HCT116 (cell line): Measurements from ENCODE around the gene YOD1. TPM values are rescaled to one million over a fixed set of nuclear protein-coding genes. Genes with fewer than 3 reads are reported as not detected.

ENCODE experiments used
- ATAC-seq: fragments of 200-7000 bp; cut with Tn5 transposase; 2 replicates; pipeline ENCODE4 v1.9.1; 2020; ENCODE audit warnings: mild to moderate bottlenecking, moderate library complexity
- BruUV-seq: library from RNA; stranded (reverse); fragments of 400-500 nt; replicated peaks from 2 replicates; lab custom pipeline; 2021; lab: Mats Ljungman, UMichigan
- CTCF ChIA-PET: fragments of 300-600 bp; sonication (Branson Sonifier 250); formaldehyde crosslinking; loops from one replicate; lab custom pipeline; 2021; ENCODE audit warnings: antibody characterized with exemption; lab: Charles Lee
- POLR2A ChIA-PET: fragments of 300-600, 350-600 bp; sonication (Branson Sonifier 250); formaldehyde crosslinking; loops from one replicate; lab custom pipeline; 2021; ENCODE audit warnings: antibody characterized with exemption; lab: Charles Lee
- RAD21 ChIA-PET, 2 experiments: fragments of 300-600 bp; sonication (Branson Sonifier 250); formaldehyde crosslinking; loops; one replicate each; lab custom pipeline; 2023; ENCODE audit warnings: low total read pairs in 2 of 2; ENCODE audit not compliant: uncharacterized antibody in 2 of 2, unreplicated experiment in 2 of 2, low non-redundant PET in 1 of 2; lab: Charles Lee
- DNase-seq: peaks from one replicate; pipeline ENCODE4 v3.0.0-alpha.2; 2010; ENCODE audit warnings: low read depth, low spot score
- H2AFZ ChIP-seq: fragments of 200-600 bp; shearing (Covaris generic), sonication (generic); 2 replicates; pipeline ENCODE4 v1.6.1; 2017; ENCODE audit warnings: low read depth, mixed run types, mixed read lengths, antibody characterized with exemption, low read length; ENCODE audit not compliant: poor library complexity, severe bottlenecking
- H3K27ac ChIP-seq: 2 replicates; pipeline ENCODE4 v1.5.1; 2012; ENCODE audit warnings: low read depth, low read length
- H3K27me3 ChIP-seq: fragments of 200-600 bp; sonication (generic); 2 replicates; pipeline ENCODE4 v1.6.1; 2016; ENCODE audit warnings: mixed run types, low read length, mixed read lengths; ENCODE audit not compliant: insufficient read depth
- H3K36me3 ChIP-seq, 2 experiments: fragments of 200-500 bp in 1 of 2; fragments of 200-600 bp in 1 of 2; sonication (Bioruptor generic) in 1 of 2; sonication (generic) in 1 of 2; 2 replicates each; pipeline versions ENCODE4 v1.5.1 to v1.6.1; 2014 to 2016; ENCODE audit warnings: low read length in 2 of 2, inconsistent platforms in 1 of 2, mixed read lengths in 1 of 2, mixed run types in 1 of 2; ENCODE audit not compliant: insufficient read depth in 2 of 2, control insufficient read depth in 1 of 2
- H3K4me1 ChIP-seq, 2 experiments: fragments of 200-600 bp in 1 of 2; sonication (generic) in 1 of 2; 2 replicates each; pipeline versions ENCODE4 v1.5.1 to v1.6.1; 2012 to 2017; ENCODE audit warnings: low read length in 2 of 2, inconsistent platforms in 1 of 2, mild to moderate bottlenecking in 1 of 2, mixed read lengths in 1 of 2, mixed run types in 1 of 2, moderate library complexity in 1 of 2; ENCODE audit not compliant: insufficient read depth in 2 of 2, control insufficient read depth in 1 of 2
- H3K4me2 ChIP-seq: fragments of 200-600 bp; sonication (generic); 2 replicates; pipeline ENCODE4 v1.6.1; 2017; ENCODE audit warnings: mixed run types, low read length, mixed read lengths
- H3K4me3 ChIP-seq, 2 experiments: fragments of 200-600 bp in 1 of 2; sonication (generic) in 1 of 2; replicated peaks in 1 of 2; 2 replicates each; pipeline ENCODE4 v1.5.1; 2011 to 2016; ENCODE audit warnings: low read length in 2 of 2, control low read depth in 1 of 2, low read depth in 1 of 2, mild to moderate bottlenecking in 1 of 2, mixed read lengths in 1 of 2, mixed run types in 1 of 2
- H3K79me2 ChIP-seq: fragments of 200-600 bp; sonication (generic); 2 replicates; pipeline ENCODE4 v1.6.1; 2017; ENCODE audit warnings: mild to moderate bottlenecking, mixed run types, low read length, moderate library complexity, mixed read lengths; ENCODE audit not compliant: insufficient read depth
- H3K9ac ChIP-seq: fragments of 200-600 bp; sonication (generic); 2 replicates; pipeline ENCODE4 v1.6.1; 2016; ENCODE audit warnings: low read length, mixed read lengths
- H3K9me2 ChIP-seq: fragments of 200-600 bp; sonication (generic), shearing (Covaris generic); 2 replicates; pipeline ENCODE4 v1.6.1; 2017; ENCODE audit warnings: mixed run types, mild to moderate bottlenecking, moderate library complexity; ENCODE audit not compliant: insufficient read depth
- H3K9me3 ChIP-seq, 2 experiments: fragments of 200-500 bp in 1 of 2; fragments of 200-600 bp in 1 of 2; sonication (Bioruptor generic) in 1 of 2; sonication (generic) in 1 of 2; 2 replicates each; pipeline ENCODE4 v1.6.1; 2014 to 2017; ENCODE audit warnings: low read length in 2 of 2, mixed read lengths in 2 of 2, inconsistent platforms in 1 of 2, low read depth in 1 of 2, mild to moderate bottlenecking in 1 of 2, mixed run types in 1 of 2, moderate library complexity in 1 of 2; ENCODE audit not compliant: control insufficient read depth in 1 of 2, insufficient read depth in 1 of 2
- H4K20me1 ChIP-seq: fragments of 200-600 bp; sonication (generic), shearing (Covaris generic); 2 replicates; pipeline ENCODE4 v1.6.1; 2017; ENCODE audit warnings: mixed run types, mild to moderate bottlenecking, moderate library complexity; ENCODE audit not compliant: insufficient read depth
- ATF3 ChIP-seq: IDR thresholded peaks from 2 replicates; pipeline ENCODE4 v1.6.1; 2012
- CEBPB ChIP-seq: IDR thresholded peaks from 2 replicates; pipeline ENCODE4 v1.6.1; 2012; ENCODE audit warnings: low read depth
- EGR1 ChIP-seq: IDR thresholded peaks from 2 replicates; pipeline ENCODE4 v1.6.1; 2012; ENCODE audit warnings: low read depth
- ELF1 ChIP-seq: IDR thresholded peaks from 2 replicates; pipeline ENCODE4 v1.6.1; 2012; ENCODE audit warnings: low read depth, borderline replicate concordance
- EZH2phosphoT487 ChIP-seq: fragments of 200-600 bp; IDR thresholded peaks from 2 replicates; pipeline ENCODE4 v1.6.1; 2018; ENCODE audit warnings: antibody characterized with exemption, borderline replicate concordance
- FOSL1 ChIP-seq: IDR thresholded peaks from 2 replicates; pipeline ENCODE4 v1.6.1; 2012; ENCODE audit warnings: low read depth
- JUND ChIP-seq: IDR thresholded peaks from 2 replicates; pipeline ENCODE4 v1.6.1; 2012
- POLR2AphosphoS5 ChIP-seq: IDR thresholded peaks from 2 replicates; pipeline ENCODE4 v1.6.1; 2011; ENCODE audit warnings: mild to moderate bottlenecking, low read depth, low read length, moderate library complexity
- RAD21 ChIP-seq: IDR thresholded peaks from 2 replicates; pipeline ENCODE4 v1.6.1; 2012; ENCODE audit warnings: low read depth, mild to moderate bottlenecking
- SP1 ChIP-seq: IDR thresholded peaks from 2 replicates; pipeline ENCODE4 v1.6.1; 2012; ENCODE audit warnings: low read depth
- ZFX ChIP-seq: fragments of 450-650 bp; IDR thresholded peaks from 2 replicates; pipeline ENCODE4 v1.6.1; 2017
- intact Hi-C: fragments of 100-400 bp; cut with micrococcal nuclease; formaldehyde crosslinking; loops from 2 replicates; pipeline ENCODE4 v1.10.0; 2022
- total RNA-seq: library from RNA; stranded (reverse); gene quantifications from one replicate; pipeline ENCODE4 v1.2.1, GENCODE V29; 2021; ENCODE audit not compliant: unreplicated experiment
- TF ChIP-seq, protein P1 (sequence below): IDR thresholded peaks from 2 replicates; pipeline ENCODE4 v1.6.1; 2011; ENCODE audit warnings: mild to moderate bottlenecking, low read length, moderate library complexity; ENCODE audit not compliant: insufficient replicate concordance; ENCODE audit errors: extremely low read depth

YOD1 gene
- total RNA-seq, 1 experiment from 2014 or later = 13.6 TPM

DNA sequence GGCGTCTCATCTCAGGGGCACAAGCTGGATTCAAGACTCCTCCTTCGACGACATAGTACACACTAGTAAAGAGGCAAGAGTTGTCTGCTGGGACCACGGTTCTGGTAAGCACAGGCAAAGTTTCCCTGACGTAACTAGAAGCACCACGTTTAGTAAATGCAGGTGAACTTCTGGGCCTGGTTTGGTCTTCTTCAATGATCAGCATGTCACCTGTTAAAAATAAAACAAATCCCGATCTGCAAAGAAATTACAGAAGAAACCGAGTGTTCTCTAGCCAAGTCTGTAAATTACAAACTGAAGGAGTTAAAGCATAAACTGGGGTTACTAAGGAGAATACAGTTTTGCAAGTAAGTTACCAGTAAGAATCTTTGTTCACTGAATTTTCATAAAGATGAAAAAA is 1.5 kb downstream of the YOD1 start:
- BruUV-seq = TSS peak; percentile 32
- DNase-seq (no peak), ATAC-seq (no peak)
- H3K36me3 ChIP-seq = peaks cover 14 to 30% of the 10 kb centered on the region in 2 experiments
- H3K27me3 ChIP-seq = no peaks in the 10 kb centered on the region
- H3K9me2 ChIP-seq = no peaks in the 10 kb centered on the region
- ChIA-PET RAD21 (interaction anchor here in 1 of 2 experiments (0.6 kb wide), 1 partner anchor 244 kb away, joined by 3 read pairs; no protein-coding TSS in a partner anchor), POLR2A (no interaction called here), CTCF (interaction anchor here (1.1 to 1.2 kb wide), 3 partner anchors 9 to 26 kb away, joined by 4 to 8 read pairs (median 5); partner anchors contain the start of gene C1orf116)
- peaks cover 63% of the 10 kb centered on the region for H3K79me2 ChIP-seq
- no peak overlapping the region for H3K27ac ChIP-seq
- TF ChIP-seq ELF1 (no peak), SP1 (no peak), CEBPB (no peak), POLR2AphosphoS5 (no peak), EZH2phosphoT487 (no peak), ATF3 (no peak), EGR1 (no peak), FOSL1 (no peak), ZFX (no peak), RAD21 (no peak), JUND (no peak)
- TF ChIP-seq, protein P1, sequence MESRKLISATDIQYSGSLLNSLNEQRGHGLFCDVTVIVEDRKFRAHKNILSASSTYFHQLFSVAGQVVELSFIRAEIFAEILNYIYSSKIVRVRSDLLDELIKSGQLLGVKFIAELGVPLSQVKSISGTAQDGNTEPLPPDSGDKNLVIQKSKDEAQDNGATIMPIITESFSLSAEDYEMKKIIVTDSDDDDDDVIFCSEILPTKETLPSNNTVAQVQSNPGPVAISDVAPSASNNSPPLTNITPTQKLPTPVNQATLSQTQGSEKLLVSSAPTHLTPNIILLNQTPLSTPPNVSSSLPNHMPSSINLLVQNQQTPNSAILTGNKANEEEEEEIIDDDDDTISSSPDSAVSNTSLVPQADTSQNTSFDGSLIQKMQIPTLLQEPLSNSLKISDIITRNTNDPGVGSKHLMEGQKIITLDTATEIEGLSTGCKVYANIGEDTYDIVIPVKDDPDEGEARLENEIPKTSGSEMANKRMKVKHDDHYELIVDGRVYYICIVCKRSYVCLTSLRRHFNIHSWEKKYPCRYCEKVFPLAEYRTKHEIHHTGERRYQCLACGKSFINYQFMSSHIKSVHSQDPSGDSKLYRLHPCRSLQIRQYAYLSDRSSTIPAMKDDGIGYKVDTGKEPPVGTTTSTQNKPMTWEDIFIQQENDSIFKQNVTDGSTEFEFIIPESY = no peak
- H3K4me3 ChIP-seq = peak overlapping the region; percentile 88 to 90
- H3K4me1 ChIP-seq = peaks cover 11 to 29% of the 10 kb centered on the region in 2 experiments
- no peaks in the 10 kb centered on the region for H3K9me3 ChIP-seq
- peak overlapping the region; percentile 73 for H3K4me2 ChIP-seq
- peaks cover 8% of the 10 kb centered on the region; the same call in 1 of the 2 replicates for H4K20me1 ChIP-seq
- H2AFZ ChIP-seq = no peak overlapping the region
- H3K9ac ChIP-seq = peak overlapping the region; percentile 96
- intact Hi-C loops = no loop called here
